H1 (cell line): ENCODE results near the gene OR10A6. TPM values are rescaled to one million over a fixed set of nuclear protein-coding genes. Genes with fewer than 3 reads are reported as not detected.

Source experiments
- CTCF ChIA-PET: fragments of 300-600 bp; sonication (Branson Sonifier 250); formaldehyde crosslinking; loops from one replicate; lab custom pipeline; 2021; ENCODE audit not compliant: partially characterized antibody; lab: Charles Lee
- POLR2A ChIA-PET: fragments of 300-600 bp; sonication (Branson Sonifier 250); formaldehyde crosslinking; loops from one replicate; lab custom pipeline; 2021; ENCODE audit warnings: inconsistent platforms; ENCODE audit not compliant: partially characterized antibody; lab: Charles Lee
- DNase-seq, 2 experiments: peaks; one replicate each; pipeline versions ENCODE4 v3.0.0 to v3.0.0-alpha.2; 2010 to 2022; ENCODE audit warnings: low spot score in 2 of 2, low read depth in 1 of 2, mixed read lengths in 1 of 2
- FAIRE-seq: peaks from 2 replicates; lab custom pipeline; 2011; peaks lifted over from hg19 to GRCh38; lab: Jason Lieb, UNC
- H2AFZ ChIP-seq: 2 replicates; pipeline ENCODE4 v1.8.1; 2012; ENCODE audit warnings: low read length, inconsistent platforms
- H2AK5ac ChIP-seq: 2 replicates; pipeline ENCODE4 v1.6.1; 2013; ENCODE audit warnings: low read depth, low read length
- H2BK120ac ChIP-seq: replicated peaks from 2 replicates; pipeline ENCODE3; 2013; ENCODE audit warnings: low read depth, low read length, inconsistent platforms
- H2BK12ac ChIP-seq: 2 replicates; pipeline ENCODE4 v1.6.1; 2013; ENCODE audit warnings: low read depth, low read length
- H2BK15ac ChIP-seq: 2 replicates; pipeline ENCODE4 v1.6.1; 2013; ENCODE audit warnings: low read length
- H2BK20ac ChIP-seq: 2 replicates; pipeline ENCODE4 v1.6.1; 2013; ENCODE audit warnings: low read length
- H2BK5ac ChIP-seq: 2 replicates; pipeline ENCODE4 v1.6.1; 2013; ENCODE audit warnings: low read depth, low read length
- H3K14ac ChIP-seq: 2 replicates; pipeline ENCODE4 v1.6.1; 2013; ENCODE audit warnings: inconsistent platforms; ENCODE audit not compliant: insufficient read length
- H3K18ac ChIP-seq: 2 replicates; pipeline ENCODE4 v1.6.1; 2013; ENCODE audit warnings: low read length; ENCODE audit errors: extremely low read depth
- H3K23ac ChIP-seq: 2 replicates; pipeline ENCODE4 v1.6.1; 2013; ENCODE audit warnings: inconsistent platforms; ENCODE audit not compliant: insufficient read length
- H3K23me2 ChIP-seq: 2 replicates; pipeline ENCODE4 v1.6.1; 2013; ENCODE audit warnings: low read depth, low read length
- H3K27ac ChIP-seq: 2 replicates; pipeline ENCODE4 v1.6.1; 2011; ENCODE audit warnings: low read depth, low read length, inconsistent platforms
- H3K27me3 ChIP-seq, 4 experiments: replicated peaks in 1 of 4; 1 replicate in 1 of 4; 2 replicates in 3 of 4; pipeline versions ENCODE4 v1.6.1 to v1.8.1; 2011 to 2013; ENCODE audit warnings: low read length in 3 of 4, mild to moderate bottlenecking in 3 of 4, inconsistent platforms in 2 of 4, mixed read lengths in 2 of 4, moderate library complexity in 1 of 4; ENCODE audit not compliant: control insufficient read depth in 3 of 4, insufficient read depth in 3 of 4; ENCODE audit errors: extremely low read depth in 1 of 4
- H3K36me3 ChIP-seq, 4 experiments: 2 replicates each; pipeline versions ENCODE4 v1.6.1 to v1.8.1; 2011 to 2013; ENCODE audit warnings: mild to moderate bottlenecking in 4 of 4, low read length in 3 of 4, moderate library complexity in 2 of 4, control low read depth in 1 of 4, inconsistent platforms in 1 of 4; ENCODE audit not compliant: insufficient read depth in 4 of 4, control insufficient read depth in 2 of 4
- H3K4ac ChIP-seq: replicated peaks from 2 replicates; pipeline ENCODE3; 2013; ENCODE audit warnings: low read length, low read depth, mixed read lengths, inconsistent platforms; ENCODE audit not compliant: insufficient read length
- H3K4me1 ChIP-seq, 4 experiments: replicated peaks in 1 of 4; 1 replicate in 1 of 4; 2 replicates in 3 of 4; pipeline versions ENCODE4 v1.6.1 to v1.8.1; 2011 to 2013; ENCODE audit warnings: low read length in 3 of 4, inconsistent platforms in 2 of 4, mixed read lengths in 1 of 4; ENCODE audit not compliant: insufficient read depth in 4 of 4, control insufficient read depth in 3 of 4
- H3K4me2 ChIP-seq, 2 experiments: 2 replicates each; pipeline versions ENCODE4 v1.6.1 to v1.8.1; 2011 to 2013; ENCODE audit warnings: low read depth in 2 of 2, low read length in 2 of 2, control low read depth in 1 of 2, inconsistent platforms in 1 of 2, mild to moderate bottlenecking in 1 of 2; ENCODE audit not compliant: insufficient read depth in 1 of 2
- H3K4me3 ChIP-seq, 4 experiments: fragments of 200-600, 300-600 bp in 1 of 4; sonication (generic), shearing (Covaris generic), sonication (Bioruptor Twin) in 1 of 4; 2 replicates each; pipeline versions ENCODE4 v1.5.1 to v1.8.1; 2011 to 2016; ENCODE audit warnings: low read length in 4 of 4, low read depth in 3 of 4, control low read depth in 2 of 4, inconsistent platforms in 2 of 4, mild to moderate bottlenecking in 2 of 4, mixed read lengths in 1 of 4, moderate library complexity in 1 of 4; ENCODE audit not compliant: insufficient read depth in 2 of 4; ENCODE audit errors: extremely low read depth in 1 of 4
- H3K56ac ChIP-seq: replicated peaks from 2 replicates; pipeline ENCODE3; 2013; ENCODE audit warnings: low read depth, mild to moderate bottlenecking, mixed read lengths, low read length, inconsistent platforms; ENCODE audit not compliant: insufficient read length
- H3K79me1 ChIP-seq: 2 replicates; pipeline ENCODE4 v1.6.1; 2013; ENCODE audit warnings: low read depth, low read length, control low read depth
- H3K79me2 ChIP-seq, 2 experiments: 2 replicates each; pipeline versions ENCODE4 v1.6.1 to v1.8.1; 2012 to 2013; ENCODE audit warnings: low read length in 2 of 2, mild to moderate bottlenecking in 2 of 2, inconsistent platforms in 1 of 2; ENCODE audit not compliant: insufficient read depth in 2 of 2, control insufficient read depth in 1 of 2
- H3K9ac ChIP-seq, 4 experiments: replicated peaks in 1 of 4; 1 replicate in 1 of 4; 2 replicates in 3 of 4; pipeline versions ENCODE4 v1.6.1 to v1.8.1; 2011 to 2013; ENCODE audit warnings: low read depth in 3 of 4, low read length in 3 of 4, control low read depth in 2 of 4, mild to moderate bottlenecking in 2 of 4, moderate library complexity in 2 of 4, inconsistent platforms in 1 of 4; ENCODE audit errors: extremely low read depth in 1 of 4
- H3K9me3 ChIP-seq, 2 experiments: 2 replicates each; pipeline versions ENCODE4 v1.6.1 to v1.8.1; 2012 to 2013; ENCODE audit warnings: mild to moderate bottlenecking in 2 of 2, moderate library complexity in 2 of 2, control low read depth in 1 of 2, inconsistent platforms in 1 of 2, low read depth in 1 of 2, low read length in 1 of 2, mixed read lengths in 1 of 2; ENCODE audit not compliant: insufficient read depth in 2 of 2
- H4K20me1 ChIP-seq, 2 experiments: replicated peaks in 1 of 2; 2 replicates each; pipeline versions ENCODE3 to v1.8.1; 2011 to 2013; ENCODE audit warnings: inconsistent platforms in 2 of 2, low read length in 2 of 2, mild to moderate bottlenecking in 1 of 2; ENCODE audit not compliant: insufficient read depth in 2 of 2, control insufficient read depth in 1 of 2
- H4K5ac ChIP-seq: 2 replicates; pipeline ENCODE4 v1.6.1; 2013; ENCODE audit warnings: low read length, low read depth, mixed read lengths, inconsistent platforms; ENCODE audit not compliant: insufficient read length
- H4K8ac ChIP-seq: 2 replicates; pipeline ENCODE4 v1.8.0; 2013; ENCODE audit warnings: mild to moderate bottlenecking, moderate library complexity, low read length, inconsistent platforms; ENCODE audit not compliant: insufficient read depth; ENCODE audit errors: extremely low read depth
- H4K91ac ChIP-seq: replicated peaks from 2 replicates; pipeline ENCODE3; 2013; ENCODE audit warnings: low read length, mixed read lengths, inconsistent platforms; ENCODE audit not compliant: insufficient read length
- MAFK ChIP-seq: IDR thresholded peaks from 2 replicates; pipeline ENCODE4 v1.6.1; 2012; ENCODE audit warnings: low read depth, mild to moderate bottlenecking, improper control_type of control experiment, low read length
- PHF8 ChIP-seq: fragments of 200-600 bp; sonication (generic); conservative IDR thresholded peaks from 2 replicates; pipeline ENCODE4 v1.7.1; 2012; ENCODE audit warnings: low read depth, mild to moderate bottlenecking, inconsistent platforms, low read length, moderate library complexity
- POU5F1 ChIP-seq: IDR thresholded peaks from 2 replicates; pipeline ENCODE4 v1.6.1; 2011; ENCODE audit warnings: low read depth, mild to moderate bottlenecking, low read length, moderate library complexity
- RBBP5 ChIP-seq: IDR thresholded peaks from 2 replicates; pipeline ENCODE4 v1.7.1; 2012; ENCODE audit warnings: low read depth, mild to moderate bottlenecking, inconsistent platforms, low read length, moderate library complexity, borderline replicate concordance
- WGBS, 2 experiments: shearing (Covaris generic) in 1 of 2; methylation state at CpG; one replicate each; pipeline versions ENCODE4 v1.1.6 to v1.1.7; 2013 to 2015; ENCODE audit warnings: low lambda C conversion rate in 2 of 2, mixed read lengths in 2 of 2, inconsistent platforms in 1 of 2, low coverage in 1 of 2, missing lambda C conversion rate in 1 of 2; ENCODE audit not compliant: insufficient replicate concordance in 2 of 2, insufficient coverage in 1 of 2, insufficient read length in 1 of 2; ENCODE audit errors: extremely low coverage in 1 of 2, missing lambda C conversion rate in 1 of 2; 5-methylcytosine and 5-hydroxymethylcytosine counted together
- polyA plus RNA-seq, 7 experiments: library from polyadenylated mRNA; depleted of rRNA in 3 of 7; stranded (reverse) in 5 of 7; unstranded in 2 of 7; fragments of >200 nt in 5 of 7; fragments of 200-250 nt in 2 of 7; gene quantifications; 1 replicate in 5 of 7; 2 replicates in 1 of 7; 4 replicates in 1 of 7; pipeline versions ENCODE4 v1.2.1 to v1.2.3, GENCODE V29; 2011 to 2013; ENCODE audit warnings: missing spikeins in 2 of 7, mixed read lengths in 2 of 7
- total RNA-seq: library from RNA; stranded (reverse); fragmentation: NEBNext Ultra II Directional; extraction: Animal tissue kit (Norgen Biotek cat#: 25700); gene quantifications from 2 replicates; pipeline ENCODE4 v1.2.1, GENCODE V29; 2021
- TF ChIP-seq, protein P1 (sequence below): IDR thresholded peaks from 2 replicates; pipeline ENCODE4 v1.6.1; 2011; ENCODE audit warnings: low read length, improper control_type of control experiment

The OR10A6 gene
- total and polyA plus RNA-seq, 2 of the 8 experiments (the other 6 are each of a cell fraction or from before 2014, with no cell fraction given) = not detected

DNA sequence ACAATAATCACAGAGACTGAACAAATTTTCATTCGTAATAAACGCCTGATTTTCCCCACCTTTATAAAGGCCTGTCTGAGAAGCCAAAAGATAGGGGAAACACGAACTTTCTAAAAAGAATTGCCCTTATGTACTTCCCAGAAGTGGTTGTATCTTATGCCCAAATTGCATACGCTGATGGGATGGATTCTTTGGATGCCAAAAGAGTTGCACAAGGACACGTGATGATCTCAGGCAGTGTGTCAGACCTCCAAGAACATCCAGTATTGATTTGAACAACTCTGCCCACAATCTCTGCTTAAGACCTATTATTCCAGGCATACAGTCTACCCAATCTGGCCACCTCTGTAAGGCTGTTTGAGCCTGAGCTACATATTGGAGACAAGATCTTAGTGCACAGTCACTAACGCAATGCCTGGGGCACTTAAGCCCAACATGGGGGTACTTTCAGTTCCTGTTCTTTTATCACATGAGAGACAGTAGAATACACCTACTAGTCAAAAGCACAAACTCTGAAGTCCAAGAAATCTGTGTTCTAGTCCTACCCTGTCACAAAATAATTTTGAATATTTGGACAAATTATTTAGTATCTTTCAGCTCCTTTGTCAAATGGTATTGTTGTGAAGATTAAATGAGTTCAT, 38.9 kb downstream of the OR10A6 start:
- Histone ChIP-seq H3K27ac (no peak overlapping the region), H4K5ac (no peak overlapping the region), H2BK5ac (no peak overlapping the region), H3K23ac (no peak overlapping the region), H3K79me2 (no peaks in the 10 kb centered on the region), H3K56ac (no peak overlapping the region), H3K18ac (no peak overlapping the region), H4K8ac (no peak overlapping the region), H3K27me3 (peaks cover 0 to 1% (median 0%) of the 10 kb centered on the region in 4 experiments; a peak in 2 of 7 replicates), H4K91ac (peak overlapping the region; percentile 30), H2BK20ac (no peak overlapping the region), H3K79me1 (no peaks in the 10 kb centered on the region; the same call in 1 of the 2 replicates), H3K9me3 (no peaks in the 10 kb centered on the region), H2BK12ac (no peak overlapping the region), H3K36me3 (no peaks in the 10 kb centered on the region), H2BK120ac (peak overlapping the region; percentile 24), H2BK15ac (no peak overlapping the region), H4K20me1 (no peaks in the 10 kb centered on the region), H3K4me2 (no peak overlapping the region), H3K9ac (no peak overlapping the region)
- FAIRE-seq = no peak
- ChIA-PET CTCF (interaction anchor here (0.6 to 8.0 kb wide), 29 partner anchors 8 to 479 kb away, joined by 3 to 106 read pairs (median 5); partner anchors contain the start of genes EIF3F and NLRP10), POLR2A (interaction anchor here (0.8 to 2.8 kb wide), 6 partner anchors 10 to 208 kb away, joined by 3 to 24 read pairs (median 6); partner anchors contain the start of gene EIF3F)
- WGBS, 2 experiments = 80% methylated on average over 6 of the region's 6 CpGs; no CpG with 5 or more reads in 1 of the 2 experiments
- TF ChIP-seq PHF8 (no peak), MAFK (no peak), RBBP5 (no peak), POU5F1 (no peak)
- TF ChIP-seq, protein P1, sequence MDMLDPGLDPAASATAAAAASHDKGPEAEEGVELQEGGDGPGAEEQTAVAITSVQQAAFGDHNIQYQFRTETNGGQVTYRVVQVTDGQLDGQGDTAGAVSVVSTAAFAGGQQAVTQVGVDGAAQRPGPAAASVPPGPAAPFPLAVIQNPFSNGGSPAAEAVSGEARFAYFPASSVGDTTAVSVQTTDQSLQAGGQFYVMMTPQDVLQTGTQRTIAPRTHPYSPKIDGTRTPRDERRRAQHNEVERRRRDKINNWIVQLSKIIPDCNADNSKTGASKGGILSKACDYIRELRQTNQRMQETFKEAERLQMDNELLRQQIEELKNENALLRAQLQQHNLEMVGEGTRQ = no peak
- TF ChIP-seq, all 59 proteins: peak for 0
- no peaks in the 10 kb centered on the region; the same call in 1 of the 2 replicates for H3K23me2 ChIP-seq
- no peak overlapping the region for H2AK5ac ChIP-seq
- 0 out of 7 replicates have a peak, but pooled peaks cover 0 to 2% (median 0%) of the 10 kb centered on the region in 4 experiments for H3K4me1 ChIP-seq
- H2AFZ ChIP-seq = no peak overlapping the region
- no peak for DNase-seq
- H3K14ac ChIP-seq = no peak overlapping the region
- H3K4ac ChIP-seq = no peak overlapping the region
- no peak overlapping the region for H3K4me3 ChIP-seq
